Hindlimb muscle (tissue), 1 donor: Measurements from ENCODE around the gene TNP1. TPM values are rescaled to one million over a fixed set of nuclear protein-coding genes. Genes with fewer than 3 reads are reported as not detected.

ENCODE experiments used
- DNase-seq: peaks from one replicate; pipeline ENCODE4 v3.0.0-alpha.2; 2013
- polyA plus RNA-seq: library from polyadenylated mRNA; unstranded; fragments of 120-200 nt; gene quantifications from one replicate; pipeline ENCODE4 v1.2.1, GENCODE V29; 2013; ENCODE audit not compliant: insufficient read length

Gene TNP1
- polyA plus RNA-seq, 1 donor: not detected

- DNase-seq: no peak
Observed at GRCh38 chr2:216873573-216873972, 13.7 kb upstream of the TNP1 start.

GRCh38 chr2:216872624-216873023, 12.8 kb upstream of the TNP1 start:
- DNase-seq: no peak

GRCh38 chr2:216872040-216872439, 12.2 kb upstream of the TNP1 start:
- no peak for DNase-seq

- no peak for DNase-seq
Observed at GRCh38 chr2:216871333-216871934, 11.6 kb upstream of the TNP1 start.

GRCh38 chr2:216870508-216871332, 10.9 kb upstream of the TNP1 start:
- no peak for DNase-seq

GRCh38 chr2:216866515-216867095, 6.7 kb upstream of the TNP1 start:
- DNase-seq: no peak

- no peak for DNase-seq
Observed at GRCh38 chr2:216865658-216866057, 5.8 kb upstream of the TNP1 start.

- DNase-seq: no peak
Observed at GRCh38 chr2:216863946-216864345, 4.1 kb upstream of the TNP1 start.

GRCh38 chr2:216862628-216863398, 2.9 kb upstream of the TNP1 start:
- no peak for DNase-seq

- no peak for DNase-seq
Observed at GRCh38 chr2:216860426-216861137, 718 bp upstream of the TNP1 start.

- DNase-seq: no peak
Observed at GRCh38 chr2:216858312-216858711, 1.6 kb downstream of the TNP1 start.

GRCh38 chr2:216857131-216857550, 2.7 kb downstream of the TNP1 start:
- DNase-seq: no peak

GRCh38 chr2:216856406-216857065, 3.3 kb downstream of the TNP1 start:
- DNase-seq: no peak

- DNase-seq: no peak
Observed at GRCh38 chr2:216855605-216856004, 4.3 kb downstream of the TNP1 start.

GRCh38 chr2:216855079-216855478, 4.8 kb downstream of the TNP1 start:
- DNase-seq: no peak

- no peak for DNase-seq
Observed at GRCh38 chr2:216851486-216852090, 8.3 kb downstream of the TNP1 start.

GRCh38 chr2:216850665-216851322, 9.1 kb downstream of the TNP1 start:
- DNase-seq: no peak

GRCh38 chr2:216849987-216850386, 9.9 kb downstream of the TNP1 start:
- no peak for DNase-seq

- DNase-seq: no peak
Observed at GRCh38 chr2:216845426-216845825, 14.4 kb downstream of the TNP1 start.

- peak; percentile 54 for DNase-seq
Observed at GRCh38 chr2:216842636-216843035, 17.2 kb downstream of the TNP1 start.

- no peak for DNase-seq
Observed at GRCh38 chr2:216839688-216840087, 20.2 kb downstream of the TNP1 start.
